Activated gamma-delta T cell (primary cell): Measurements from ENCODE around the gene GET3.
"Not testable (repeated sequence)": the region's sequence is repeated elsewhere in the genome, so short reads cannot be mapped to it uniquely, and the experiment has no call there.

Experiments used
- DNase-seq: peaks from one replicate; lab custom pipeline; 2025; lab: John Stamatoyannopoulos, UW

The GET3 gene

DNA sequence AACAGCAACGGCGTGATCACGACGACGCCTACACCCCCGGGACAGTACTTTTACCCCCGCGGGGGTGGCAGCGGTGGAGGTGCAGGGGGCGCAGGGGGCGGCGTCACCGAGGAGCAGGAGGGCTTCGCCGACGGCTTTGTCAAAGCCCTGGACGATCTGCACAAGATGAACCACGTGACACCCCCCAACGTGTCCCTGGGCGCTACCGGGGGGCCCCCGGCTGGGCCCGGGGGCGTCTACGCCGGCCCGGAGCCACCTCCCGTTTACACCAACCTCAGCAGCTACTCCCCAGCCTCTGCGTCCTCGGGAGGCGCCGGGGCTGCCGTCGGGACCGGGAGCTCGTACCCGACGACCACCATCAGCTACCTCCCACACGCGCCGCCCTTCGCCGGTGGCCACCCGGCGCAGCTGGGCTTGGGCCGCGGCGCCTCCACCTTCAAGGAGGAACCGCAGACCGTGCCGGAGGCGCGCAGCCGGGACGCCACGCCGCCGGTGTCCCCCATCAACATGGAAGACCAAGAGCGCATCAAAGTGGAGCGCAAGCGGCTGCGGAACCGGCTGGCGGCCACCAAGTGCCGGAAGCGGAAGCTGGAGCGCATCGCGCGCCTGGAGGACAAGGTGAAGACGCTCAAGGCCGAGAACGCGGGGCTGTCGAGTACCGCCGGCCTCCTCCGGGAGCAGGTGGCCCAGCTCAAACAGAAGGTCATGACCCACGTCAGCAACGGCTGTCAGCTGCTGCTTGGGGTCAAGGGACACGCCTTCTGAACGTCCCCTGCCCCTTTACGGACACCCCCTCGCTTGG, 55.0 kb downstream of the GET3 start:
- peak; percentile 63 for DNase-seq

DNA sequence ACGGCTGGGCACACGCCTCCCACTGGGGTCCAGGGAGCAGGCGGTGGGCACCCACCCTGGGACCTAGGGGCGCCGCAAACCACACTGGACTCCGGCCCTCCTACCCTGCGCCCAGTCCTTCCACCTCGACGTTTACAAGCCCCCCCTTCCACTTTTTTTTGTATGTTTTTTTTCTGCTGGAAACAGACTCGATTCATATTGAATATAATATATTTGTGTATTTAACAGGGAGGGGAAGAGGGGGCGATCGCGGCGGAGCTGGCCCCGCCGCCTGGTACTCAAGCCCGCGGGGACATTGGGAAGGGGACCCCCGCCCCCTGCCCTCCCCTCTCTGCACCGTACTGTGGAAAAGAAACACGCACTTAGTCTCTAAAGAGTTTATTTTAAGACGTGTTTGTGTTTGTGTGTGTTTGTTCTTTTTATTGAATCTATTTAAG, 55.6 kb downstream of the GET3 start:
- DNase-seq = no peak

DNA sequence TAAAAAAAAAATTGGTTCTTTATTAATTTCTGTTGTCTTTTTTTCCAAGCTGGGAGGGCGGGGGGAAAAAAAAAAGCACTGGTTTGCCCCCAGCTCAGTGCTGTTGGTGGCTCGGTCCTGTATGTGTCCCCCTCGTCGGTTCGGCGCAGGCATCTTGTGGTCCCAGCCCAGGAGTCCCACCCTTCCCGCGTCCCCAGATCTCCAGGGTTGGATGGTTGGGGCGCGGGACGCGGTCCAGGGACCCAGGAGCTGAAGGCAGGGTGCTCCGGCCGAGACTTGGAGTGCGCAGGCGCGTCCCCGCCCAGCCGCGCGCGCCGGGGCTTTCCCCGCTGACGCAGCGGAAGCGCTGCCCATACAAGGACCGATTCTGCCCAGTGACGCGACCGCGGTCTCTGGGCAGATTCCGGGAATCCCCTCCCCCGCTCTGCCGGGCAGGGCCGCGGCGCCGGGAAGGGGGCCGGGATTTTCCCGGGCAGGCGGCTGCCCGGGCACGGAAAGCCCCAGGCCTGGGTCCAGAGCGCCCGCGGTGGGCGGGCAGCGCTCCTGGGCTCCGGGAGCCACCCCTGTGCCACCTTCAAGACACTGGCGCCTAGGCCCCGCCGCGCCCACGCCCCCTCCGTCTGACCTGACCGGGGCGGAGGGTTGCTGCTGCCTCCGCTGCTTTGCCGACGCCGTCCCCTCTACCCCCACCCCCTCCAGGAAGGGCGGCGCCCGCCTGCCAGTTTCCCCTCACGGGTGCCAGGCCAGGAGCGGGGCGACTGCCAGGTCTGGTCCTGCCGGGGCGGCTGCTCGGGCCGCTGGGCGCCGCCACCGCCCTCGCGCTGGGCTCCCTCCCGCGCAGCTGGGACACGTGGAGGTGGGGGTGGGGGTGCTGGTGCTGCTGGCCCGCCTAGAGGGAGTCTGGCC, 56.2 kb downstream of the GET3 start:
- DNase-seq = peak; percentile 99

DNA sequence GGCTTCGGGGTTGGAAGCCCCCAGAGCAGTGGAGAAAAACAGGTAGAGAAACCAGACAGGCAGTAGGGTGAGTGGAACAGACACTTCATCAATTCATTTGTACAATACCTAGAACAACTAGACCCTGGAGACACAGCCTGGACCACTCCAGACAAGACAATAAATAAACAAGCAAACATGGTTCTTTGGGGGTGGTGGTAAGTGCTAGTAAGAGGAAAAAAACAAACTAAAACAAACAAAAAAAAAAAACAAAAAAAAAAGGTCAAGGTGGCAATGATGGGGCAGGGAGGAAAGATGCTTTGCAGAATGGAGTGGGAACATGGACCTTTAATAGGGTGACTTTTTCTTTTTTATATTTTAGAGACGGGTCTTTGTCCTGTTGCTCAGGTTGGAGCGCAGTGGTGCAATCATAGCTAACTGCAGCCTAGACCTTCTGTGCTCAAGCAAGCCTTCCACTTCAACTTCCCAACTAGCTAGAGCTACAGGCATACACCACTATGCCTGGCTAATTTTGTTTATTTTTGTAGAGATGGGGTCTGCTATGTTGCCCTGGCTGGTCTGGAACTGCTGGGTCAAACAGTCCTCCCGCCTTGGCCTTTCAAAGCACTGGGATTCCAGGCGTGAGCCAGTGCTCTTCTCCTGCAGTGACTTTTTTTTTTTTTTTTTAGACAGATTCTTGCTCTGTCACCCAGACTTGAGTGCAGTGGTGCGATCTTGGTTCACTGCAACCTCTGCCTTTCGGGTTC, 57.1 kb downstream of the GET3 start:
- no peak for DNase-seq

DNA sequence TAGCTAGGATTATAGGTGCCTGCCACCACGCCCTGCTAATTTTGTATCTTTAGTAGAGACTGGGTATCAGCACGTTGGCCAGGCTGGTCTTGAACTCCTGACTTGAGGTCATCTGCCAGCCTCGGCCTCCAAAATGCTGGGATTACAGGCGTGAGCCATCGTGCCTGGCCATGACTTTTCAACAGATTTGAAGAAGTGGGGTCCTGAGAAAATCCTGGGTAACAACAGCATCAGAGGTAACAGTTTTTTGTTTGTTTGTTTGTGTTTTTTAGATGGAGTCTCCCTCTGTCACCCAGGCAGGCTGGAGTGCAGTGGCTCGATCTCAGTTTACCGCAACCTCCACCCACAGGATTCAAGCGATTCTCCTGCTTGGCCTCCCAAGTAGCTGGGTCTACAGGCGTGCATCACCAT, 57.7 kb downstream of the GET3 start:
- DNase-seq = no peak

DNA sequence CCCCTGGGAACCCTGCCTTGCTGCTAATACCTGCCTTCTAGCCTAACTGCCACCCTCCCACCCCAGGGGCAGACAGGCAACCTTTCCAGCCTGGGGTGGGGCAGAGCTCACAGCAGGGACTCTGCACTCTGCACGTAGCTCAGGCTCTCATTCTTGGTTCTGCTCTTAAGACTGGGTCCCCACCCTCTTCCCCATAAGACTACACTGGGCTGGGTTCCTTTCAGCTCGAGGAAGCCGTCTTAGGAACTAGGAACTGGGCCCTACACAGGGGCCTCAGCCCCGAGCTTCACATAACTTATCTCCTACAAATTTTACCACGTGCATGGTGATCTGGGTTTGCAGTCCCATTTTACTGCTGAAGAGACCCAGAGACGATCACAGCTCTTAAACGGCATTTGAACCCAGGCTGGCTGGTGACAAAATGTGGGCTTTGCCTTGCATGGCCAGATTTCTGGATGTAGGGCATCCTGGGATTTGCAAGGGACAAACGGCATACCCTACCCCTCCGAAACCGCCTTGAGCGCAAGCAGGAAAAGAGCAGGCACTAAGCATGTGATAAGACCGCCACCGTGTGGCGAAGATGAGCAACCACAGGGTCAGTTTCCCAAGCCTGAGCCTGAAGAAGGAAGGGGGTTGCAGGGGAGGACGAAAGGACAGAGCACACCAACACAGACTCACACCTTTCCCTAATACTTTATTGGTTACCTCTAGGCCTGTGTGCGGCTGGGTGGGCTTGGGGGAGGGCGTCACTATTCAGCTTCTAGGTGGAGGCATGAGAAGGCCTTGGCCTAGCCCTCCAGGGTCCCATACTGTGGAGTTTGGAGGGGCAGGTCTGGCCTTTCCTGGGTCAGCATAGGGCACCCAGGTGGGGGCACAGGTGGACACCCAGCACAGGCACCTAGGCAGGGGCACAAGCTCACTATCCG, 59.1 kb downstream of the GET3 start:
- no peak for DNase-seq

DNA sequence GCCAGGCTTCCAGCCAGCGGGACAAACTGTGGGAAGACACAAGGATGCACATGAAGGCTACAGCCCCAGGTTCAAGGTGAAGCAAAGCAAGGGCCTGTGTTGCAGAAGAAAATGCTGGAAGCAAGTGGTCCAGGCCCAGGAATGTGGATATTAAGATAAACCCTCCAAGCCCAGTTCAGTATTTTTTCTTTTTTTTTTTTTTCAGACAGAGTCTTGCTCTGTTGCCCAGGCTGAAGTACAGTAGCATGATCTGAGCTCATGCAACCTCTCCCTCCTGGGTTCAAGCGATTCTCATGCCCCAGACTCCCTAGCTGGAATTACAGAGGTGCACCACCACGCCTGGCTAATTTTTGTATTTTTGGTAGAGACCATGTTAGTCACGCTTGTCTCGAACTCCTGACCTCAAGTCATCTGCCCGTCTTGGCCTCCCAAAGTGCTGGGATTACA, 59.9 kb downstream of the GET3 start:
- no peak for DNase-seq

DNA sequence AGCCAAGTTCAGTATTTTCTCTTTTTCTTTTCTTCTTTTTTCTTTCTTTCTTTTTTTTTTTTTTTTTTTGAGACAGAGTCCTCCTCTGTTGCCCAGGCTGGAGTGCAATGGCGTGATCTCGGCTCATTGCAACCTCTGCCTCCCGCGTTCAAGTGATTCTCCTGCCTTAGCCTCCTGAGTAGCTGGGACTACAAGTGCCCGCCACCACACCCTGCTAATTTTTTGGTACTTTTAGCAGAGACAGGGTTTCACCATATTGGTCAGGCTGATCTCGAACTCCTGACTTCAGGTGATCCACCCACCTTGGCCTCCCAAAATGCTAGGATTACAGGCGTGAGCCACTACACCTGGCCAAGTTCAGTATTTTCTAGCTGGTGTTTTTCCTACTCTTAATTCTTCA, 60.3 kb downstream of the GET3 start:
- DNase-seq = not testable (repeated sequence)
